HepG2 (cell line): Measurements from ENCODE around the gene SYNPO2L. TPM values are rescaled to one million over a fixed set of nuclear protein-coding genes. Genes with fewer than 3 reads are reported as not detected.
A peak's percentile ranks its signal among the peaks of the same experiment; 100 is the strongest.

ENCODE experiments used
- AHR ChIP-seq: IDR thresholded peaks from 2 replicates; pipeline ENCODE4 v1.6.1; 2018; ENCODE audit warnings: missing genetic modification reagents, missing compliant biosample characterization
- ARID4A ChIP-seq: sonication (generic); formaldehyde crosslinking; IDR thresholded peaks from 2 replicates; pipeline ENCODE4 v1.5.0; 2020; ENCODE audit warnings: mild to moderate bottlenecking, missing genetic modification reagents, borderline replicate concordance
- DNMT1 ChIP-seq: sonication (generic); formaldehyde crosslinking; IDR thresholded peaks from 2 replicates; pipeline ENCODE4 v1.5.1; 2020; ENCODE audit warnings: mild to moderate bottlenecking, missing genetic modification reagents
- FOXC1 ChIP-seq: sonication (generic); formaldehyde crosslinking; IDR thresholded peaks from 2 replicates; pipeline ENCODE4 v1.8.0; 2022; ENCODE audit warnings: mild to moderate bottlenecking, missing genetic modification reagents, borderline replicate concordance
- FOXO4 ChIP-seq: sonication (generic); formaldehyde crosslinking; conservative IDR thresholded peaks from 2 replicates; pipeline ENCODE4 v1.8.1; 2023; ENCODE audit warnings: missing genetic modification reagents
- IKZF1 ChIP-seq: fragments of 450-650 bp; IDR thresholded peaks from 2 replicates; pipeline ENCODE4 v1.7.1; 2016
- IKZF5 ChIP-seq: IDR thresholded peaks from 2 replicates; pipeline ENCODE4 v1.6.1; 2018; ENCODE audit warnings: missing genetic modification reagents, mild to moderate bottlenecking, missing compliant biosample characterization
- MBNL3 ChIP-seq: fragments of 250-450 bp; sonication (Bioruptor Pico); conservative IDR thresholded peaks from 2 replicates; pipeline ENCODE4 v1.8.0; 2022; ENCODE audit warnings: mild to moderate bottlenecking, inconsistent platforms
- NFYB ChIP-seq: sonication (generic); formaldehyde crosslinking; IDR thresholded peaks from 2 replicates; pipeline ENCODE4 v1.4.0; 2020; ENCODE audit warnings: missing genetic modification reagents
- PAWR ChIP-seq: sonication (generic); formaldehyde crosslinking; IDR thresholded peaks from 2 replicates; pipeline ENCODE4 v1.4.0; 2020; ENCODE audit warnings: missing genetic modification reagents, mild to moderate bottlenecking, borderline replicate concordance
- PHB2 ChIP-seq: fragments of 450-650 bp; IDR thresholded peaks from 2 replicates; pipeline ENCODE4 v1.6.1; 2018; ENCODE audit not compliant: partially characterized antibody
- REL ChIP-seq: sonication (generic); formaldehyde crosslinking; conservative IDR thresholded peaks from 2 replicates; pipeline ENCODE4 v1.8.0; 2022; ENCODE audit warnings: mild to moderate bottlenecking, missing genetic modification reagents, moderate library complexity
- TEAD2 ChIP-seq: sonication (generic); formaldehyde crosslinking; IDR thresholded peaks from 2 replicates; pipeline ENCODE4 v1.9.0; 2021; ENCODE audit warnings: missing genetic modification reagents
- TEAD3 ChIP-seq: optimal IDR thresholded peaks from 2 replicates; pipeline ENCODE3; 2016; ENCODE audit warnings: borderline replicate concordance
- ZBTB14 ChIP-seq: sonication (generic); formaldehyde crosslinking; IDR thresholded peaks from 2 replicates; pipeline ENCODE4 v1.4.0; 2020; ENCODE audit warnings: missing genetic modification reagents
- ZNF501 ChIP-seq: sonication (generic); formaldehyde crosslinking; IDR thresholded peaks from 2 replicates; pipeline ENCODE4 v1.5.1; 2020; ENCODE audit warnings: mild to moderate bottlenecking, moderate library complexity, missing genetic modification reagents
- ZNF704 ChIP-seq: sonication (generic); formaldehyde crosslinking; IDR thresholded peaks from 2 replicates; pipeline ENCODE4 v1.8.1; 2023; ENCODE audit warnings: mild to moderate bottlenecking, inconsistent platforms, moderate library complexity, missing genetic modification reagents, borderline replicate concordance
- polyA plus RNA-seq, 8 experiments: library from polyadenylated mRNA; depleted of rRNA in 3 of 8; stranded (reverse) in 7 of 8; unstranded in 1 of 8; fragments of >200 nt; fragmentation: Illumina TruSeq in 4 of 8; extraction: Trizol in 4 of 8; gene quantifications; 2 replicates each; pipeline versions ENCODE4 v1.2.1 to v1.2.3, GENCODE V29; 2011 to 2016; ENCODE audit warnings: low read depth in 4 of 8, missing spikeins in 1 of 8, mixed read lengths in 1 of 8; ENCODE audit not compliant: insufficient read depth in 1 of 8
- total RNA-seq, 5 experiments: library from RNA; depleted of rRNA; stranded (reverse); fragments of >200 nt; fragmentation: Illumina TruSeq; extraction: Trizol; gene quantifications; 2 replicates each; pipeline ENCODE4 v1.2.3, GENCODE V29; 2016; ENCODE audit warnings: low read depth in 1 of 5

The SYNPO2L gene
- total and polyA plus RNA-seq, 2 of the 13 experiments (the other 11 are each of a cell fraction or from before 2014, with no cell fraction given), result not detected

- no peak; the same call in 1 of the 2 replicates for TF ChIP-seq ZNF704 (CRISPR knock-in tag)
- peak; percentile 52 for TF ChIP-seq TEAD3 (CRISPR knock-in tag)
- TF ChIP-seq AHR, result no peak
- peak; percentile 84 for TF ChIP-seq ZNF501 (CRISPR knock-in tag)
- TF ChIP-seq NFYB (CRISPR knock-in tag), result no peak
- 0 out of 2 replicates have a peak, but pooled peaks have one; percentile 69 for TF ChIP-seq IKZF5
- no peak for TF ChIP-seq MBNL3 (CRISPR knock-in tag)
- no peak for TF ChIP-seq FOXO4 (CRISPR knock-in tag)
- TF ChIP-seq REL (CRISPR knock-in tag), result no peak; the same call in 1 of the 2 replicates
- no peak for TF ChIP-seq PHB2
- TF ChIP-seq DNMT1 (CRISPR knock-in tag), result no peak
- TF ChIP-seq FOXC1 (CRISPR knock-in tag), result no peak; the same call in 1 of the 2 replicates
- TF ChIP-seq PAWR (CRISPR knock-in tag), result no peak
- peak; percentile 45; the same call in 1 of the 2 replicates for TF ChIP-seq ARID4A (CRISPR knock-in tag)
- no peak for TF ChIP-seq ZBTB14
- TF ChIP-seq TEAD2 (CRISPR knock-in tag), result no peak
- TF ChIP-seq IKZF1, result no peak
Measured at GRCh38 chr10:73625884-73626752, 29.7 kb downstream of the SYNPO2L start (continued).
